ENCODE data around the gene CCN6. TPM values are rescaled to one million over a fixed set of nuclear protein-coding genes. Genes with fewer than 3 reads are reported as not detected.

Gene CCN6
- total and polyA plus RNA-seq, 2 donors (not counting 1 experiment from before 2014, with no cell fraction given), result 0.49 TPM; not detected in 1

- Histone ChIP-seq H3K4me3 (replicated peaks in 1 of 4; ENCODE audit: control extremely low read depth in 1 of 4, insufficient read depth in 1 of 4, low read depth in 3 of 4, low read length in 4 of 4) (no peak overlapping the region), H3K79me2 (ENCODE audit: control insufficient read depth, insufficient read depth, low read length) (no peaks in the 10 kb centered on the region), H4K20me1 (ENCODE audit: control insufficient read depth, extremely low read depth, insufficient read depth, low read length) (no peaks in the 10 kb centered on the region), H3K9me3 (ENCODE audit: control insufficient read depth, insufficient read depth, low read depth, low read length) (no peaks in the 10 kb centered on the region), H2AFZ (ENCODE audit: low read length) (no peak overlapping the region), H3K36me3 (ENCODE audit: control insufficient read depth, insufficient read depth, low read length) (no peaks in the 10 kb centered on the region), H3K27ac (ENCODE audit: insufficient read depth, low read length) (no peak overlapping the region), H3K9ac (ENCODE audit: insufficient read depth, low read length) (no peak overlapping the region), H3K27me3 (ENCODE audit: control insufficient read depth, insufficient read depth, low read length) (no peaks in the 10 kb centered on the region), H3K4me2 (ENCODE audit: extremely low read depth, insufficient read depth, low read length) (no peak overlapping the region), H3K4me1 (ENCODE audit: control insufficient read depth, extremely low read depth, insufficient read depth, low read length) (no peaks in the 10 kb centered on the region)
- no peak for TF ChIP-seq CTCF (conservative IDR thresholded peaks at IDR 0.05 in 1 of 2, IDR thresholded peaks at IDR 0.05 in 1 of 2; ENCODE audit: low read depth in 1 of 2, low read length in 2 of 2)
- TF ChIP-seq EZH2 (IDR thresholded peaks at IDR 0.05; ENCODE audit: low read length, missing control alignments), result no peak
- no peak for DNase-seq (ENCODE audit: low read depth in 2 of 2)
Measured at GRCh38 chr6:112062966-112063365, 9.1 kb downstream of the CCN6 start.

- no peaks in the 10 kb centered on the region for H4K20me1 ChIP-seq (ENCODE audit: control insufficient read depth, extremely low read depth, insufficient read depth, low read length)
- no peak overlapping the region for H3K9ac ChIP-seq (ENCODE audit: insufficient read depth, low read length)
- TF ChIP-seq EZH2 (IDR thresholded peaks at IDR 0.05; ENCODE audit: low read length, missing control alignments) (no peak), CTCF (conservative IDR thresholded peaks at IDR 0.05 in 1 of 2, IDR thresholded peaks at IDR 0.05 in 1 of 2; ENCODE audit: low read depth in 1 of 2, low read length in 2 of 2) (no peak)
- H3K4me1 ChIP-seq (ENCODE audit: control insufficient read depth, extremely low read depth, insufficient read depth, low read length), result no peaks in the 10 kb centered on the region
- no peaks in the 10 kb centered on the region for H3K9me3 ChIP-seq (ENCODE audit: control insufficient read depth, insufficient read depth, low read depth, low read length)
- H3K27me3 ChIP-seq (ENCODE audit: control insufficient read depth, insufficient read depth, low read length), result no peaks in the 10 kb centered on the region
- DNase-seq (ENCODE audit: low read depth in 2 of 2), result peak in 1 of 2 donors; percentile 24
- H3K27ac ChIP-seq (ENCODE audit: insufficient read depth, low read length), result no peak overlapping the region
- H3K79me2 ChIP-seq (ENCODE audit: control insufficient read depth, insufficient read depth, low read length), result no peaks in the 10 kb centered on the region
- peak overlapping the region; percentile 34 for H2AFZ ChIP-seq (ENCODE audit: low read length)
- no peak overlapping the region for H3K4me3 ChIP-seq (replicated peaks in 1 of 4; ENCODE audit: control extremely low read depth in 1 of 4, insufficient read depth in 1 of 4, low read depth in 3 of 4, low read length in 4 of 4)
- H3K4me2 ChIP-seq (ENCODE audit: extremely low read depth, insufficient read depth, low read length), result peak overlapping the region; percentile 46
- H3K36me3 ChIP-seq (ENCODE audit: control insufficient read depth, insufficient read depth, low read length), result no peaks in the 10 kb centered on the region
Measured at GRCh38 chr6:112065426-112065986, 11.6 kb downstream of the CCN6 start.

- TF ChIP-seq CTCF (conservative IDR thresholded peaks at IDR 0.05 in 1 of 2, IDR thresholded peaks at IDR 0.05 in 1 of 2; ENCODE audit: low read depth in 1 of 2, low read length in 2 of 2) (no peak), EZH2 (IDR thresholded peaks at IDR 0.05; ENCODE audit: low read length, missing control alignments) (no peak)
- H3K27me3 ChIP-seq (ENCODE audit: control insufficient read depth, insufficient read depth, low read length), result no peaks in the 10 kb centered on the region
- no peak overlapping the region for H3K4me2 ChIP-seq (ENCODE audit: extremely low read depth, insufficient read depth, low read length)
- H3K4me3 ChIP-seq (replicated peaks in 1 of 4; ENCODE audit: control extremely low read depth in 1 of 4, insufficient read depth in 1 of 4, low read depth in 3 of 4, low read length in 4 of 4), result no peak overlapping the region
- no peak for DNase-seq (ENCODE audit: low read depth in 2 of 2)
- no peaks in the 10 kb centered on the region for H3K79me2 ChIP-seq (ENCODE audit: control insufficient read depth, insufficient read depth, low read length)
- H3K4me1 ChIP-seq (ENCODE audit: control insufficient read depth, extremely low read depth, insufficient read depth, low read length), result no peaks in the 10 kb centered on the region
- H3K27ac ChIP-seq (ENCODE audit: insufficient read depth, low read length), result no peak overlapping the region
- H3K36me3 ChIP-seq (ENCODE audit: control insufficient read depth, insufficient read depth, low read length), result no peaks in the 10 kb centered on the region
- H3K9ac ChIP-seq (ENCODE audit: insufficient read depth, low read length), result no peak overlapping the region
- no peak overlapping the region for H2AFZ ChIP-seq (ENCODE audit: low read length)
- H4K20me1 ChIP-seq (ENCODE audit: control insufficient read depth, extremely low read depth, insufficient read depth, low read length), result no peaks in the 10 kb centered on the region
- no peaks in the 10 kb centered on the region for H3K9me3 ChIP-seq (ENCODE audit: control insufficient read depth, insufficient read depth, low read depth, low read length)
Measured at GRCh38 chr6:112066606-112067005, 12.7 kb downstream of the CCN6 start.
